Esophagus muscularis mucosa (tissue), 4 donors: ENCODE measurements around the gene IFNA2.

Source experiments
- CTCF ChIP-seq, 3 experiments: fragments of 200-600 bp in 2 of 3; fragments of 450-650 bp in 1 of 3; sonication (generic) in 2 of 3; IDR thresholded peaks; one replicate each; pipeline ENCODE4 v1.5.1; 2017 to 2019; ENCODE audit warnings: antibody characterized with exemption in 3 of 3, mild to moderate bottlenecking in 2 of 3, moderate library complexity in 1 of 3
- EP300 ChIP-seq: sonication (generic); formaldehyde crosslinking; IDR thresholded peaks from one replicate; pipeline ENCODE4 v1.6.1; 2017; ENCODE audit warnings: antibody characterized with exemption
- POLR2A ChIP-seq: fragments of 450-650 bp; IDR thresholded peaks from one replicate; pipeline ENCODE4 v1.6.1; 2017; ENCODE audit warnings: antibody characterized with exemption, moderate library complexity, mild to moderate bottlenecking, low read depth
- POLR2AphosphoS5 ChIP-seq, 2 donors: sonication (generic); formaldehyde crosslinking; IDR thresholded peaks; one replicate each; pipeline ENCODE4 v1.6.1; 2017; ENCODE audit warnings: antibody characterized with exemption in 2 of 2

- TF ChIP-seq CTCF (IDR thresholded peaks at IDR 0.05) (no peak), POLR2A (no peak), POLR2AphosphoS5 (IDR thresholded peaks at IDR 0.05) (no peak), EP300 (no peak)
Observed at GRCh38 chr9:21414220-21414940, 29.2 kb upstream of the IFNA2 start.
